Skin epidermis (tissue), 12 donors: ENCODE results near the gene PTPRN2.
A peak's percentile ranks its signal among the peaks of the same experiment; 100 is the strongest.

Experiments
- H3K27ac ChIP-seq, 21 experiments: fragments of 200-600 bp; sonication (generic) in 11 of 21; one replicate each; pipeline ENCODE4 v1.5.0; 2020; ENCODE audit warnings: mild to moderate bottlenecking in 3 of 21, inconsistent platforms in 2 of 21, moderate library complexity in 2 of 21
- H3K4me3 ChIP-seq, 7 experiments: fragments of 200-600 bp; sonication (generic) in 2 of 7; one replicate each; pipeline ENCODE4 v1.5.0; 2020; ENCODE audit warnings: inconsistent platforms in 2 of 7, mild to moderate bottlenecking in 2 of 7, moderate library complexity in 1 of 7

The PTPRN2 gene

GRCh38 chr7:158558816-158559215 is 28.8 kb downstream of the PTPRN2 start:
- Histone ChIP-seq H3K27ac (no peak overlapping the region), H3K4me3 (no peak overlapping the region)

DNA sequence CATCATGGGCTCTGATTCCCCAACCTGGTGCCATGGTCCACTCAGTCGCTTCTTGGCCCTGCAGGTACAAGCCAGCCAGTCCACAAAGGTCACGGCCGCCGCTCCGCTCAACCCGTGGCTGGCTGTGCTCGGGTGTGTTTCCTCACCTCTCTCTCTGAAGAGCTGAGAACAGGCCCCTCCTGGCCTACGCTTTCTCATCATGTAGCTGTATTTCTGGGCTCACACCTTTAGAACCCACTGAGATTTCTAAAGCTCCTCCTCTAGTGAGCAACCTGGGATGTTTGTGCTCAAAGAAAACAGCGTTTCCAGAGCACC is 30.2 kb downstream of the PTPRN2 start:
- no peak overlapping the region for H3K4me3 ChIP-seq
- no peak overlapping the region for H3K27ac ChIP-seq

DNA sequence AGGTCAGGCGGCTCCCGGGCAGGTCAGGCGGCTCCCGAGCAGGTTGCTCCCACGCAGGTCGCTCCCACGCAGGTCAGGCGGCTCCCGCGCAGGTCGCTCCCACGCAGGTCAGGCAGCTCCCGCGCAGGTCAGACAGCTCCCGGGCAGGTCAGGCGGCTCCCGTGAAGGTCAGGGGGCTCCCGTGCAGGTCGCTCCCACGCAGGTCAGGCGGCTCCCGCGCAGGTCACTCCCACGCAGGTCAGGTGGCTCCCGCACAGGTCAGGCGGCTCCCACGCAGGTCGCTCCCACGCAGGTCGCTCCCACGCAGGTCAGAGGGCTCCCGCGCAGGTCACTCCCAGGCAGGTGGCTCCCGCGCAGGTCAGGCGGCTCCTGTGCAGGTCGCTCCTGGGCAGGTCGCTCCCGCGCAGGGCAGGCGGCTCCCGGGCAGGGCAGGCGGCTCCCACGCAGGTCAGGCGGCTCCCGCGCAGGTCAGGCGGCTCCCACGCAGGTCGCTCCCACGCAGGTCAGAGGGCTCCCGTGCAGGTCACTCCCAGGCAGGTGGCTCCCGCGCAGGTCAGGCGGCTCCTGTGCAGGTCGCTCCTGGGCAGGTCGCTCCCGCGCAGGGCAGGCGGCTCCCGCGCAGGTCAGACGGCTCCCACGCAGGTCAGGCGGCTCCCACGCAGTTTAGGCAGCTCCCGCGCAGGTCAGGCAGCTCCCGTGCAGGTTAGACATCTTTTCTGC is 30.7 kb downstream of the PTPRN2 start:
- Histone ChIP-seq H3K4me3 (no peak overlapping the region), H3K27ac (no peak overlapping the region)

DNA sequence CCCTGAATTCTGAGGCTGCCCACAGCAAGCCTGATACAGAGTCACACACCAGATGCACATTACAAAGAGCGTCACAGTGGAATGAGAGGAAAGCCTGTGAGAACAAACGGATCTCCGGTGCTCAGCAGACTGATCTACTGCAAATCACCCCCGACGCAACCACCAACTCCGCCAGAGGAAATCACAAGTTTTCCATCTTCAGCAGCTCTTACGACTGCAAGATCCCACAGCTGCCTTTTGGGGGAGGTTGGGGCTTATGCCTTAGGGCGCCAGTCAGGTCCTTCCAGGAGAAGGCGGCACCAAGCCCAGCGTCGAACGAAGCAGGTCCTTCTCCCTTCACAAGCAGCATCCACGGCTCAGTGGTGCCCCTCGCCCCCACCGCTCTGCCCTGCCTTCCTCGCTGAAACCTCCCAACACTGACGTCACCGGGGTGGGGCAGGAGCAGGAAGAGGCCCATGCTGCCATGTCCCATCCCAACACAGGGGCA is 32.5 kb downstream of the PTPRN2 start:
- no peak overlapping the region for H3K27ac ChIP-seq
- no peak overlapping the region for H3K4me3 ChIP-seq

DNA sequence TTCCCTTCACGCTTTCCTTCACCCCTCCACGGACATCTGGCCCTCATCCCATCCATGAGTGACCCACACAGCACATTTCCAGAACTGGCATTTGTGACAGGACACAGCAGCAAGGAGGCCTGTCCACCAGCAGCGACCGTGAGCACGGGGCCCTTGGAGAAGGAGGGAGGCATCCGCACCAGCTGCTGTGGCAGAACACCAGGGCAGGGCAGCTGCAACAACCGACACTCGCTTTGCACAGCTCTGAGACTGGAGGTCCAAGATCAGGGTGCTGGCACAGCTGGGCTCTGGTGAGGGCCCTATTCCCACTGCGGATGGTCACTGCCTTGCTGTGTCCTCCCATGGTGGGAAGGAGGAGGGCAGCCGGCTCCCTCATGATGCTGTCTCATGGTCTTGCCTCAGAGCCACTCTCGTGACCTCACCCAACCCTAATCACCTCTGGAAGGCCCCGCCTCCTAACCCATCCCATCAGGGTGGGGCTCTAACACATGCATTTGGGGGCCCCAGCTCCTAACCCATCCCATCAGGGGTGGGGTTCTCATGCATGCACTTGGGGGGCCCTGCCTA is 36.7 kb downstream of the PTPRN2 start:
- H3K27ac ChIP-seq: peak overlapping the region in 1 of 21 experiments; percentile 87
- H3K4me3 ChIP-seq: no peak overlapping the region

- H3K4me3 ChIP-seq: peak overlapping the region in 1 of 7 experiments; percentile 27
- peak overlapping the region in 2 of 21 experiments; percentile 58 to 87 for H3K27ac ChIP-seq
These were observed 37.3 kb downstream of the PTPRN2 start for GRCh38 chr7:158550394-158550700.

DNA sequence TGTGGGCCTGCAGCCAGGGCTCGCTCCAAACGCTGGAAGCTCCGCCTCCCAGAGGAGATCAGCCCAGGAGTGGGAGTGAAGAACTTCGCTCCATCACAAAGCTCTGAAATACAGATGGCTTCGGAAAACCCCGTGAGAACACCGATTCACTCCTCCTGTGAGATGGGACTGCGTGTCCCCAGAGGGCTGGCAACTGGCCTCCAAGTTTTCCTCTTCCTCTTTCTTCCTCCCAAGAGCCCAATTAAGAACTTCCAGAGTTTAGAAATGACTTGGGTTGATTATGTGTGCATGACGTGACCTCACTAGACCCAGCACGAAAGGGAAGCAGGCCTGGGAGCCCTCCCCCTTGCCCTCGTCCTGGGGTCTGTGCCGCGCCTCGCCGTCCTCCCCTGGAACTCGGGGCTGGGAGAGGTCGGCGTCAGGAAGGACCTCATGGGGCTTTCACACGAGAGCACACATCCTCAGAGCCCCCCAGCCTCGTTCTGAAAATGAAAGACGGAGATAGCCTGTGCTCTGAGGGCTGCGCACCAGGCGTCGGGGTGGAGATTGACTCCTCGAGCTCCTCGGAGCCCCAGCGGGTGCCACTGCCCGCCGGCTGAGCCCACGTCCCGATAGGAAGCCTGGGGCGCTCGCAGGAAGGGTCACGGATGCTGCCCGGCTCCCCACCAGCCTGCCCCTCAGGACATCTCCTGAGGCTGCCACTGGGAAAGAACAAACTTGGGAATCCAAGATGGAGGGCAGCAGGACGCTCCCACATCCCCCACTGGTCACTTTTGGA is 37.8 kb downstream of the PTPRN2 start:
- Histone ChIP-seq H3K4me3 (peak overlapping the region in 1 of 7 experiments; percentile 27), H3K27ac (peak overlapping the region in 2 of 21 experiments; percentile 58 to 87)

DNA sequence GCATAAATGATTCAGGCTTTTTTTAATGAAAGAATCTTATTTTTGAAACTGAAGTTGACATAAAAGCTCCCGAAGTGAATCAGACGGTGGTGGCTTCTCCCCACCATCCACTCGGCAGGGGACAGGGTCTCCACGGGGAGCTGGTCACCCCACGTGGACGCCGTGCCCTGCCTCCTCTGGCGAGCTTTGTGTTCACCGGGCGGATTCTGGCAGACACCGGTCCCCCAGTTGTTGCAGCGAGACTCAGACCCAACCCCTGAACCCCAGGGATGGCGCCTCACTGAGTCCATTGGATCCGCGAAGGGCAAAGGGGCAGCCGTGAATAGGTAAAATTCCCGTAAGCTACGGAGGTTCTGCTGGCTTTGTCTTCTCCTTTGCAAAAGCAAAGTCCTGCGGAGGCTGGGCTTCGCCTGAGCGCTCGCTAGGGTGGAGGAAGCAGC is 38.4 kb downstream of the PTPRN2 start:
- H3K27ac ChIP-seq: peak overlapping the region in 2 of 21 experiments; percentile 58 to 87
- peak overlapping the region in 1 of 7 experiments; percentile 27 for H3K4me3 ChIP-seq

- H3K27ac ChIP-seq: peak overlapping the region in 1 of 21 experiments; percentile 87
- peak overlapping the region in 1 of 7 experiments; percentile 27 for H3K4me3 ChIP-seq
These were observed 38.9 kb downstream of the PTPRN2 start for GRCh38 chr7:158548726-158549125.

- Histone ChIP-seq H3K27ac (no peak overlapping the region), H3K4me3 (no peak overlapping the region)
These were observed 39.8 kb downstream of the PTPRN2 start for GRCh38 chr7:158547817-158548216.

DNA sequence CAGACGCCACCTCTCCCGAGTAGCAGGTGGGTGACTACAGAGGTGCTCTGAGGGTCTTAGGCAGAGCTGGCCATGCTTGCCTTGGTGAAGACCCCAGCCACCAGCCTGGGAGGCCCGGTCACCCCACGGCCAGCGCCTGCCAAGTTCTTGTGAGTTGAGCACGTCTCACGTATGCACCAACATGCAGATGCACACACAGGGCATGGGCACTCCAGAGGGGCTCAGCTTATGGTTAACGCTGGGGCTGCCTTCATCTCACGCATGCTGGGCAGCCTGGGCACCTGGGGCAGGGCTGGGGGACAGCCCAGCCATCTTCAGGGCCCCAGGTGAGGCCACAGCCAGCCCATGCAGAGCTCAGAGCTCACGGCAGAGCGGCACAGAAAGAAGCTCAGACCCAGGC is 41.0 kb downstream of the PTPRN2 start:
- Histone ChIP-seq H3K4me3 (no peak overlapping the region), H3K27ac (no peak overlapping the region)

GRCh38 chr7:158546214-158546613 is 41.4 kb downstream of the PTPRN2 start:
- Histone ChIP-seq H3K4me3 (no peak overlapping the region), H3K27ac (no peak overlapping the region)

DNA sequence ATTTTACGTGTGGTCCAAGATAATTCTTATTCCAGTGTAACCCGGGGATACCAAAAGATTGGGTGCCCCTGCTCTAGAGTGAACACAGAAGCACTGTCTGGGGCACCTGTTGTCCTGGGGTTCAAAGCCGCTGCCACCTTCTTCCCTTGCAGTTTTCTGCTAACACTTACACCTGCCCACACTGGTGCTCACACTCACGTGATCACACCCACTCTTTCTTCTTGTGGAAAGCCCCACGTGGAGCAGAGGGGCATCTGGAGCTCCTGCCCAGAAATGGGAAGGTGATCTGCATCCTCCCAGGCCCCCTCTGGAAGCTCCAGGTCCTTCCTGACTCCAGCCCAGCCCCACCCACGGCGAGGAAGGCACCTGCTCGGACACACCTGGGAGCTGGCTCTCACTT is 42.9 kb downstream of the PTPRN2 start:
- no peak overlapping the region for H3K27ac ChIP-seq
- H3K4me3 ChIP-seq: no peak overlapping the region

GRCh38 chr7:158543840-158544239 is 43.8 kb downstream of the PTPRN2 start:
- Histone ChIP-seq H3K27ac (peak overlapping the region in 2 of 21 experiments; percentile 55 to 86), H3K4me3 (no peak overlapping the region)

- peak overlapping the region in 2 of 21 experiments; percentile 55 to 86 for H3K27ac ChIP-seq
- H3K4me3 ChIP-seq: peak overlapping the region in 1 of 7 experiments; percentile 3
These were observed 44.7 kb downstream of the PTPRN2 start for GRCh38 chr7:158542651-158543566.

DNA sequence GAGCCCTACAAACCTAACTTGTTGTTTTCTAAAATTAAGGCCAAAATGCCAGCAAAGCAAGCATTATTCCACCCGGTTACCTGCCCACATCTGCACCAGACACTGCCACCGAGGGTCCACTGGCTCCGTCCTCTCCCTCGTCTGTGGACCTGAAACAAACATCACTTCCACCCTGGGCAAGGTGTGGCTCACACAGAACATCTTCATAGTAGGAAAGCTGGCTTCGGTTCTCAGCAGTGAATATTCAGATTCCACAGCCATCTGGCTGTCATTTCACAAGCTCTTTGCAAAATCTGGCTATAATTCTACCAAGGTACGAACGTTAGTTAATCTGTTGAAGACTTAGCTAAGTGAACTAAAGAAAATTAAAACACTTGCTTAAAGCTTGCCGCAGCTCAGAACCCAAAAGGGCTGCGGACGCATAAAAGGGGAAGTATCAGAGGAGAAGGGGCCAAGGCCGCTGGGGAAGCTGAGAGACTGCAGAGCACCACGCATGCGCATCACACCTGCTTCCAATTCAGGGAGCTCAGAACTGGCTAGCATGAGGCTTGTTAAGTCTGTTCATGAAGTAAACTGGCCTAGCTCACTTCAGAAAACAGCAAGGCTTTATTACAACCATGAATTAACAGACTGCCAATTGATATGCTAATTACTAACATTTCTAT is 46.1 kb downstream of the PTPRN2 start:
- Histone ChIP-seq H3K27ac (peak overlapping the region in 1 of 21 experiments; percentile 86), H3K4me3 (peak overlapping the region in 1 of 7 experiments; percentile 10)

- Histone ChIP-seq H3K27ac (peak overlapping the region in 1 of 21 experiments; percentile 59), H3K4me3 (no peak overlapping the region)
These were observed 47.9 kb downstream of the PTPRN2 start for GRCh38 chr7:158539711-158540146.

DNA sequence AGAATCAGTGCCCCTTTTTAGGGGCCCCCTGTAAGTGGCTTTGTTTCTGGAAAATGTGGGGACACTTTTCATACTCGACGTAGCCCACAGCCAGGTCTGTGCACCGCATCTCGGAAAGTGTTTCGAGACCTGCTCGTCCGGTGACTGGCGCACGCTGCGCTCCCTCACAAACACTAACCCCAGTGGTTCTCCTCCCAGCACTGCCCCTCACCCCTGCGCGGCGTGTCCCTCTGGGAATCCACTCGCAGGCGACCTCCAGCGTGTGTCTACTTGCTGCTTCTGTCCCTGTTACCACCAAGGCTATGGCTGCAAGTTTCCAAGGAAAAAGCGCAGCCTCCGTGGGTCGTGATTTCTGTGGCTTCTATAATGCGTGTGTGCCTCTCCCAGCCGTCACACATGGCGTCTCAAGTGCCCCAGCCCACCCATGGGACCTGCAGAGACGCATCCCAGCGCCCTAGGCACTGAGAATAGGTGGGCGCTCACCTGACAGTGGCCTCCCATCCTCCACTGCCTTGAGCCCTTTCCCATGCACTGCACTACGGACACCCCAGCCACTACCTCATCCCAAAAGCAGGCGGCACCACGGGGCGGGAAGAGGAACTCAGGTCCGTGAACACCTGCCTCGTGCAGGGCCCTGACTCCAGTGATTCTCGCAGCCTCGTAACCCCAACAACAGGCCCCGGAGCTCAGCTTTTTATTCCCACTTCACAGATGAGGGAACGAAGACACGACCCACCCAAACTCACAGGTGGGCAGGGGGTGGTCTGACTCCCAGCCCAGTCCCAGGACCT is 49.3 kb downstream of the PTPRN2 start:
- H3K27ac ChIP-seq: peak overlapping the region in 1 of 21 experiments; percentile 5
- H3K4me3 ChIP-seq: no peak overlapping the region
